CD8-positive, alpha-beta memory T cell (primary cell): ENCODE results near the gene ENTREP3. TPM values are rescaled to one million over a fixed set of nuclear protein-coding genes. Genes with fewer than 3 reads are reported as not detected.
A peak's percentile ranks its signal among the peaks of the same experiment; 100 is the strongest.

Experiments used
- CTCF ChIA-PET: fragments of 350-600 bp; sonication (Branson Sonifier 250); formaldehyde crosslinking; loops from one replicate; lab custom pipeline; 2021; ENCODE audit warnings: antibody characterized with exemption; lab: Charles Lee
- POLR2A ChIA-PET: fragments of 350-600 bp; sonication (Branson Sonifier 250); formaldehyde crosslinking; loops from one replicate; lab custom pipeline; 2021; ENCODE audit warnings: antibody characterized with exemption; lab: Charles Lee
- DNase-seq, 5 donors: peaks; one replicate each; pipeline versions ENCODE4 v3.0.0 to v3.0.0-alpha.2; 2020 to 2022; ENCODE audit warnings: mixed read lengths in 1 of 5
- H3K27ac ChIP-seq: one replicate; pipeline ENCODE4 v1.7.0; 2013; ENCODE audit warnings: low read depth, mild to moderate bottlenecking, low read length, moderate library complexity
- H3K27me3 ChIP-seq: 2 replicates; pipeline ENCODE4 v1.7.0; 2013; ENCODE audit warnings: low read length, mild to moderate bottlenecking; ENCODE audit not compliant: insufficient read depth, poor library complexity, severe bottlenecking
- H3K36me3 ChIP-seq: 2 replicates; pipeline ENCODE4 v1.7.0; 2013; ENCODE audit warnings: mild to moderate bottlenecking, low read length, moderate library complexity; ENCODE audit not compliant: insufficient read depth
- H3K4me1 ChIP-seq: 2 replicates; pipeline ENCODE4 v1.7.0; 2013; ENCODE audit warnings: mild to moderate bottlenecking, low read length, moderate library complexity; ENCODE audit not compliant: insufficient read depth
- H3K4me3 ChIP-seq: 2 replicates; pipeline ENCODE4 v1.7.0; 2013; ENCODE audit warnings: mild to moderate bottlenecking, low read length
- H3K9me3 ChIP-seq: 2 replicates; pipeline ENCODE4 v1.7.0; 2013; ENCODE audit warnings: mild to moderate bottlenecking, low read length
- H3K27ac Mint-ChIP-seq, 8 donors: one replicate each; pipeline ENCODE4 v1.8.0; 2020 to 2021; ENCODE audit warnings: mixed read lengths in 8 of 8, mild to moderate bottlenecking in 6 of 8, inconsistent platforms in 3 of 8, moderate library complexity in 3 of 8
- H3K27me3 Mint-ChIP-seq, 2 donors: one replicate each; pipeline ENCODE4 v1.8.0; 2020 to 2021; ENCODE audit warnings: mixed read lengths in 2 of 2, mild to moderate bottlenecking in 1 of 2, moderate library complexity in 1 of 2
- H3K36me3 Mint-ChIP-seq, 3 donors: one replicate each; pipeline ENCODE4 v1.8.0; 2020 to 2021; ENCODE audit warnings: mixed read lengths in 3 of 3, inconsistent platforms in 1 of 3, mild to moderate bottlenecking in 1 of 3
- H3K4me1 Mint-ChIP-seq, 3 donors: one replicate each; pipeline ENCODE4 v1.8.0; 2020 to 2021; ENCODE audit warnings: mixed read lengths in 3 of 3, inconsistent platforms in 1 of 3, mild to moderate bottlenecking in 1 of 3
- H3K4me3 Mint-ChIP-seq, 7 donors: one replicate each; pipeline ENCODE4 v1.8.0; 2020 to 2021; ENCODE audit warnings: mixed read lengths in 7 of 7, mild to moderate bottlenecking in 6 of 7, moderate library complexity in 4 of 7, inconsistent platforms in 2 of 7
- H3K9me3 Mint-ChIP-seq, 5 donors: one replicate each; pipeline ENCODE4 v1.8.0; 2020 to 2022; ENCODE audit warnings: mixed read lengths in 5 of 5, mild to moderate bottlenecking in 3 of 5, moderate library complexity in 2 of 5, inconsistent platforms in 1 of 5
- polyA plus RNA-seq: library from polyadenylated mRNA; unstranded; fragments of 300-500 nt; fragmentation: Illumina TruSeq; gene quantifications from one replicate; pipeline ENCODE4 v1.2.3, GENCODE V29; 2021
- total RNA-seq, 2 experiments: library from RNA; stranded (reverse); gene quantifications; one replicate each; pipeline ENCODE4 v1.2.3, GENCODE V29; 2021

The ENTREP3 gene
- total and polyA plus RNA-seq, 3 experiments from 2014 or later, result 1.7 to 41.5 (median 39.1) TPM

- H3K4me3 ChIP-seq, result peak overlapping the region; percentile 49
- H3K27ac ChIP-seq, result no peak overlapping the region
- H3K4me1 ChIP-seq, result peaks cover 7% of the 10 kb centered on the region
- peaks cover 6 to 28% (median 8%) of the 10 kb centered on the region in 3 donors for H3K36me3 Mint-ChIP-seq
- CTCF ChIA-PET, result interaction anchor here (1.0 kb wide), 1 partner anchor 48 kb away, joined by 4 read pairs; the partner anchor contains the start of gene THBS3
- no peaks in the 10 kb centered on the region for H3K9me3 ChIP-seq
- peak overlapping the region in 4 of 8 donors; percentile 38 to 70 (median 54) for H3K27ac Mint-ChIP-seq
- POLR2A ChIA-PET, result interaction anchor here (0.6 kb wide), 1 partner anchor 62 kb away, joined by 6 read pairs; no protein-coding TSS in a partner anchor
- H3K4me1 Mint-ChIP-seq, result peaks cover 26 to 39% (median 38%) of the 10 kb centered on the region in 3 donors
- peaks cover 11% of the 10 kb centered on the region for H3K36me3 ChIP-seq
- H3K4me3 Mint-ChIP-seq, result peak overlapping the region in 6 of 7 donors; percentile 75 to 91 (median 82)
- no peaks in the 10 kb centered on the region for H3K27me3 ChIP-seq
- no peaks in the 10 kb centered on the region for H3K27me3 Mint-ChIP-seq
- H3K9me3 Mint-ChIP-seq, result no peaks in the 10 kb centered on the region
- DNase-seq, result no peak
These were observed 505 bp downstream of the ENTREP3 start for GRCh38 chr1:155254714-155255242.

- POLR2A ChIA-PET, result interaction anchor here (0.6 kb wide), 1 partner anchor 62 kb away, joined by 6 read pairs; no protein-coding TSS in a partner anchor
- H3K9me3 ChIP-seq, result no peaks in the 10 kb centered on the region
- no peak overlapping the region for H3K4me3 ChIP-seq
- DNase-seq, result no peak
- peaks cover 26 to 39% (median 38%) of the 10 kb centered on the region in 3 donors for H3K4me1 Mint-ChIP-seq
- H3K27me3 Mint-ChIP-seq, result no peaks in the 10 kb centered on the region
- H3K27me3 ChIP-seq, result no peaks in the 10 kb centered on the region
- H3K9me3 Mint-ChIP-seq, result no peaks in the 10 kb centered on the region
- peak overlapping the region; percentile 51 for H3K27ac ChIP-seq
- peak overlapping the region; percentile 44 to 91 (median 77) for H3K4me3 Mint-ChIP-seq
- peaks cover 7% of the 10 kb centered on the region for H3K4me1 ChIP-seq
- CTCF ChIA-PET, result interaction anchor here (7.1 kb wide), 1 partner anchor 6 kb away, joined by 79 read pairs; the partner anchor contains the start of gene SCAMP3
- H3K36me3 ChIP-seq, result peaks cover 11% of the 10 kb centered on the region
- H3K27ac Mint-ChIP-seq, result peak overlapping the region in 6 of 8 donors; percentile 38 to 80 (median 70)
- H3K36me3 Mint-ChIP-seq, result peaks cover 6 to 26% (median 8%) of the 10 kb centered on the region in 3 donors
These were observed 1.0 kb downstream of the ENTREP3 start for GRCh38 chr1:155254228-155254713.

- CTCF ChIA-PET, result interaction anchor here (6.6 to 7.1 kb wide), 2 partner anchors 7 to 69 kb away, joined by 79 to 116 read pairs; partner anchors contain the start of genes RUSC1 and SCAMP3
- Histone ChIP-seq H3K27ac (peak overlapping the region; percentile 51), H3K9me3 (no peaks in the 10 kb centered on the region), H3K4me1 (peaks cover 7% of the 10 kb centered on the region), H3K4me3 (no peak overlapping the region), H3K27me3 (no peaks in the 10 kb centered on the region), H3K36me3 (peaks cover 11% of the 10 kb centered on the region)
- no peak for DNase-seq
- POLR2A ChIA-PET, result interaction anchor here (0.6 kb wide), 1 partner anchor 12 kb away, joined by 4 read pairs; no protein-coding TSS in a partner anchor
- Mint-ChIP-seq H3K27ac (peak overlapping the region in 4 of 8 donors; percentile 6 to 80 (median 56)), H3K36me3 (peaks cover 6 to 25% (median 8%) of the 10 kb centered on the region in 3 donors), H3K4me3 (peak overlapping the region in 6 of 7 donors; percentile 44 to 84 (median 76)), H3K27me3 (no peaks in the 10 kb centered on the region), H3K9me3 (no peaks in the 10 kb centered on the region), H3K4me1 (peaks cover 26 to 39% (median 38%) of the 10 kb centered on the region in 3 donors)
These were observed 1.5 kb downstream of the ENTREP3 start for GRCh38 chr1:155253797-155254196.

GRCh38 chr1:155253208-155253607 lies 2.1 kb downstream of the ENTREP3 start:
- DNase-seq, result no peak
- Mint-ChIP-seq H3K27me3 (no peaks in the 10 kb centered on the region), H3K4me3 (peak overlapping the region in 6 of 7 donors; percentile 29 to 84 (median 76)), H3K27ac (peak overlapping the region in 2 of 8 donors; percentile 39 to 44), H3K4me1 (peaks cover 26 to 39% (median 38%) of the 10 kb centered on the region in 3 donors), H3K36me3 (peaks cover 4 to 19% (median 8%) of the 10 kb centered on the region in 3 donors), H3K9me3 (no peaks in the 10 kb centered on the region)
- no peaks in the 10 kb centered on the region for H3K9me3 ChIP-seq
- CTCF ChIA-PET, result interaction anchor here (4.4 to 7.1 kb wide), 3 partner anchors 7 to 69 kb away, joined by 64 to 116 read pairs (median 79); partner anchors contain the start of genes CLK2, HCN3, RUSC1 and SCAMP3
- peaks cover 11% of the 10 kb centered on the region for H3K36me3 ChIP-seq
- H3K4me1 ChIP-seq, result peaks cover 7% of the 10 kb centered on the region
- POLR2A ChIA-PET, result interaction anchor here (0.6 kb wide), 1 partner anchor 13 kb away, joined by 4 read pairs; no protein-coding TSS in a partner anchor
- no peak overlapping the region for H3K4me3 ChIP-seq
- H3K27ac ChIP-seq, result no peak overlapping the region
- H3K27me3 ChIP-seq, result no peaks in the 10 kb centered on the region

GRCh38 chr1:155251566-155251965 lies 3.7 kb downstream of the ENTREP3 start:
- Mint-ChIP-seq H3K4me3 (peak overlapping the region in 1 of 7 donors; percentile 17), H3K9me3 (no peaks in the 10 kb centered on the region), H3K4me1 (peaks cover 22 to 34% (median 28%) of the 10 kb centered on the region in 3 donors), H3K27me3 (no peaks in the 10 kb centered on the region), H3K27ac (peak overlapping the region in 2 of 8 donors; percentile 27 to 41), H3K36me3 (peaks cover 0 to 7% (median 0%) of the 10 kb centered on the region in 3 donors)
- no peak overlapping the region for H3K4me3 ChIP-seq
- POLR2A ChIA-PET, result interaction anchor here (0.5 to 3.3 kb wide), 4 partner anchors 10 to 432 kb away, joined by 3 to 16 read pairs (median 7); partner anchors contain the start of genes CLK2 and SCAMP3
- no peaks in the 10 kb centered on the region for H3K9me3 ChIP-seq
- peaks cover 2% of the 10 kb centered on the region for H3K36me3 ChIP-seq
- H3K27me3 ChIP-seq, result no peaks in the 10 kb centered on the region
- H3K27ac ChIP-seq, result no peak overlapping the region
- DNase-seq, result no peak
- CTCF ChIA-PET, result interaction anchor here (0.8 to 7.1 kb wide), 30 partner anchors 9 to 474 kb away, joined by 3 to 116 read pairs (median 7); partner anchors contain the start of genes CLK2, FDPS, HCN3 and KRTCAP2
- H3K4me1 ChIP-seq, result peaks cover 7% of the 10 kb centered on the region

- peak; percentile 88 to 97 (median 95) for DNase-seq
- Histone ChIP-seq H3K4me1 (peaks cover 5% of the 10 kb centered on the region), H3K27ac (no peak overlapping the region), H3K4me3 (peak overlapping the region; percentile 54), H3K27me3 (no peaks in the 10 kb centered on the region), H3K9me3 (no peaks in the 10 kb centered on the region), H3K36me3 (no peaks in the 10 kb centered on the region)
- ChIA-PET CTCF (interaction anchor here (0.6 to 7.1 kb wide), 48 partner anchors 9 to 475 kb away, joined by 3 to 116 read pairs (median 5); partner anchors contain the start of genes CLK2, FDPS, HCN3 and KRTCAP2), POLR2A (interaction anchor here (1.0 to 3.3 kb wide), 4 partner anchors 11 to 313 kb away, joined by 6 to 16 read pairs (median 7); partner anchors contain the start of genes CLK2 and SCAMP3)
- Mint-ChIP-seq H3K27me3 (no peaks in the 10 kb centered on the region), H3K4me1 (peaks cover 20 to 32% (median 24%) of the 10 kb centered on the region in 3 donors), H3K9me3 (no peaks in the 10 kb centered on the region), H3K27ac (peak overlapping the region in 4 of 8 donors; percentile 13 to 83 (median 40)), H3K4me3 (peak overlapping the region; percentile 17 to 84 (median 59)), H3K36me3 (no peaks in the 10 kb centered on the region)
These were observed 4.4 kb downstream of the ENTREP3 start for GRCh38 chr1:155250633-155251449.

- Mint-ChIP-seq H3K27ac (peak overlapping the region in 3 of 8 donors; percentile 13 to 55 (median 24)), H3K27me3 (no peaks in the 10 kb centered on the region), H3K36me3 (no peaks in the 10 kb centered on the region), H3K4me3 (peak overlapping the region; percentile 17 to 84 (median 62)), H3K9me3 (no peaks in the 10 kb centered on the region), H3K4me1 (peaks cover 18 to 26% (median 20%) of the 10 kb centered on the region in 3 donors)
- H3K27me3 ChIP-seq, result no peaks in the 10 kb centered on the region
- POLR2A ChIA-PET, result interaction anchor here (1.0 to 3.3 kb wide), 4 partner anchors 11 to 313 kb away, joined by 6 to 16 read pairs (median 7); partner anchors contain the start of genes CLK2 and SCAMP3
- CTCF ChIA-PET, result interaction anchor here (0.6 to 7.1 kb wide), 38 partner anchors 9 to 348 kb away, joined by 3 to 116 read pairs (median 6); partner anchors contain the start of genes CLK2, FDPS, HCN3 and KRTCAP2
- H3K4me3 ChIP-seq, result peak overlapping the region; percentile 54
- H3K36me3 ChIP-seq, result no peaks in the 10 kb centered on the region
- peaks cover under 1% of the 10 kb centered on the region for H3K4me1 ChIP-seq
- H3K27ac ChIP-seq, result no peak overlapping the region
- H3K9me3 ChIP-seq, result no peaks in the 10 kb centered on the region
- peak in 2 of 5 donors; percentile 17 to 52 for DNase-seq
These were observed 5.0 kb downstream of the ENTREP3 start for GRCh38 chr1:155250246-155250632.
